HG03457 (cell line): Measurements from ENCODE around the gene SIX3.

ENCODE experiments used
- ATAC-seq: cut with Tn5 transposase; IDR thresholded peaks from one replicate; pipeline ENCODE4 v1.9.1; 2021; ENCODE audit warnings: moderate number of reproducible peaks; ENCODE audit not compliant: unreplicated experiment

SIX3 gene

GRCh38 chr2:44980751-44981713 lies 39.5 kb downstream of the SIX3 start:
- no peak for ATAC-seq

- no peak for ATAC-seq
Measured at GRCh38 chr2:44981714-44982108, 40.2 kb downstream of the SIX3 start.

- ATAC-seq, result no peak
Measured at GRCh38 chr2:44983836-44984604, 42.5 kb downstream of the SIX3 start.

GRCh38 chr2:44989176-44989575 lies 47.7 kb downstream of the SIX3 start:
- ATAC-seq, result no peak

GRCh38 chr2:44994377-44994776 lies 52.9 kb downstream of the SIX3 start:
- ATAC-seq, result no peak
